Measurements from ENCODE around the gene BCL7A. TPM values are rescaled to one million over a fixed set of nuclear protein-coding genes. Genes with fewer than 3 reads are reported as not detected.

The BCL7A gene
- total RNA-seq (1 to 10 TPM; 5.3 to 7.4 (median 6.7) TPM), total RNA-seq (1.6 to 13.8 (median 7.3) reads per million in 29 experiments)
- 2.7 TPM for total RNA-seq (2013)

GRCh38 chr12:122021822-122022392, at the start of gene BCL7A:
Gene BCL7A (plus strand): TSS chr12:122021884. CDS start chr12:122022092, 208 bp downstream.
- WGBS (ENCODE audit: insufficient coverage): under 1% methylated on average over 81 of the region's 83 CpGs
- peak within 1 kb of the TSS; percentile 84 to 85 (median 84) for H3K4me3 Mint-ChIP-seq
- H3K27me3 Mint-ChIP-seq: peaks cover 0 to 14% of the 10 kb centered on the region in 2 donors
- peaks cover 8 to 20% of the 10 kb centered on the region in 2 experiments for H3K4me1 ChIP-seq (ENCODE audit: control insufficient read depth in 1 of 2, extremely low read depth in 1 of 2, insufficient read depth in 2 of 2, low read length in 2 of 2)
- no peak within 1 kb of the TSS for H3K27ac ChIP-seq (ENCODE audit: low read length)
- no peaks in the 10 kb centered on the region for H3K9me3 ChIP-seq
- no peaks in the 10 kb centered on the region for H3K36me3 Mint-ChIP-seq
- H3K27ac Mint-ChIP-seq: peak within 1 kb of the TSS; percentile 39 to 66
- ChIA-PET POLR2A (no interaction called here), CTCF (no interaction called here)
- ATAC-seq (replicated peaks in 1 of 4): peak; percentile 74 to 79 (median 76)
- H3K9me3 Mint-ChIP-seq: peaks cover 0 to 5% (median 2%) of the 10 kb centered on the region in 3 donors
- no peaks in the 10 kb centered on the region for H3K36me3 ChIP-seq (ENCODE audit: control insufficient read depth in 2 of 2, extremely low read depth in 1 of 2, insufficient read depth in 1 of 2, low read length in 1 of 2)
- H3K4me3 ChIP-seq (ENCODE audit: control insufficient read depth in 1 of 2, extremely low read depth in 1 of 2, low read length in 1 of 2): peak within 1 kb of the TSS; percentile 41 to 92
- H3K27me3 ChIP-seq (replicated peaks in 1 of 2; ENCODE audit: control insufficient read depth in 2 of 2, extremely low read depth in 1 of 2, insufficient read depth in 2 of 2, low read length in 1 of 2): peaks cover 0 to 32% of the 10 kb centered on the region in 2 experiments
- DNase-seq: peak in 28 of 35 experiments; percentile 21 to 66 (median 38)
- peaks cover 12 to 15% (median 13%) of the 10 kb centered on the region in 3 donors for H3K4me1 Mint-ChIP-seq

- Mint-ChIP-seq H3K9me3 (peaks cover 0 to 4% (median 2%) of the 10 kb centered on the region in 3 donors), H3K27ac (no peak overlapping the region), H3K4me3 (no peak overlapping the region), H3K4me1 (no peaks in the 10 kb centered on the region), H3K36me3 (peaks cover 5% of the 10 kb centered on the region), H3K27me3 (no peaks in the 10 kb centered on the region)
- 100% methylated on average over 1 of the region's 13 CpGs for WGBS (ENCODE audit: insufficient coverage)
- Histone ChIP-seq H3K27me3 (replicated peaks in 1 of 2; ENCODE audit: control insufficient read depth in 2 of 2, extremely low read depth in 1 of 2, insufficient read depth in 2 of 2, low read length in 1 of 2) (peaks cover 0 to 6% of the 10 kb centered on the region in 2 experiments), H3K36me3 (ENCODE audit: control insufficient read depth in 2 of 2, extremely low read depth in 1 of 2, insufficient read depth in 1 of 2, low read length in 1 of 2) (no peaks in the 10 kb centered on the region), H3K9me3 (no peaks in the 10 kb centered on the region), H3K27ac (ENCODE audit: low read length) (no peak overlapping the region), H3K4me1 (ENCODE audit: control insufficient read depth in 1 of 2, extremely low read depth in 1 of 2, insufficient read depth in 2 of 2, low read length in 2 of 2) (no peaks in the 10 kb centered on the region), H3K4me3 (ENCODE audit: control insufficient read depth in 1 of 2, extremely low read depth in 1 of 2, low read length in 1 of 2) (no peak overlapping the region)
- ATAC-seq (replicated peaks in 1 of 4) (no peak), DNase-seq (no peak)
- CTCF ChIA-PET: no interaction called here
- POLR2A ChIA-PET: no interaction called here
Measured at GRCh38 chr12:121974026-121974985, 47.4 kb upstream of the BCL7A start.

GRCh38 chr12:121975021-121975420, 46.7 kb upstream of the BCL7A start:
- CTCF ChIA-PET: no interaction called here
- peaks cover 0 to 4% (median 2%) of the 10 kb centered on the region in 3 donors for H3K9me3 Mint-ChIP-seq
- POLR2A ChIA-PET: no interaction called here
- Histone ChIP-seq H3K36me3 (ENCODE audit: control insufficient read depth in 2 of 2, extremely low read depth in 1 of 2, insufficient read depth in 1 of 2, low read length in 1 of 2) (no peaks in the 10 kb centered on the region), H3K27ac (ENCODE audit: low read length) (no peak overlapping the region), H3K4me3 (ENCODE audit: control insufficient read depth in 1 of 2, extremely low read depth in 1 of 2, low read length in 1 of 2) (no peak overlapping the region), H3K27me3 (replicated peaks in 1 of 2; ENCODE audit: control insufficient read depth in 2 of 2, extremely low read depth in 1 of 2, insufficient read depth in 2 of 2, low read length in 1 of 2) (peaks cover 0 to 6% of the 10 kb centered on the region in 2 experiments), H3K9me3 (no peaks in the 10 kb centered on the region), H3K4me1 (ENCODE audit: control insufficient read depth in 1 of 2, extremely low read depth in 1 of 2, insufficient read depth in 2 of 2, low read length in 2 of 2) (no peaks in the 10 kb centered on the region)
- ATAC-seq (replicated peaks in 1 of 4): no peak
- H3K4me3 Mint-ChIP-seq: no peak overlapping the region
- no peak overlapping the region for H3K27ac Mint-ChIP-seq
- H3K4me1 Mint-ChIP-seq: no peaks in the 10 kb centered on the region
- no peak for DNase-seq
- no peaks in the 10 kb centered on the region for H3K27me3 Mint-ChIP-seq
- WGBS (ENCODE audit: insufficient coverage): 94% methylated on average over 2 of the region's 6 CpGs
- H3K36me3 Mint-ChIP-seq: peaks cover 5% of the 10 kb centered on the region

GRCh38 chr12:121976950-121977349, 44.7 kb upstream of the BCL7A start:
- Mint-ChIP-seq H3K36me3 (peaks cover 3% of the 10 kb centered on the region), H3K27ac (no peak overlapping the region), H3K4me3 (no peak overlapping the region), H3K9me3 (peaks cover 0 to 3% (median 2%) of the 10 kb centered on the region in 3 donors), H3K4me1 (peaks cover 0 to 2% (median 0%) of the 10 kb centered on the region in 3 donors), H3K27me3 (no peaks in the 10 kb centered on the region)
- POLR2A ChIA-PET: no interaction called here
- CTCF ChIA-PET: no interaction called here
- no CpG with 5 or more reads among the region's 5 CpGs for WGBS (ENCODE audit: insufficient coverage)
- no peak for ATAC-seq (replicated peaks in 1 of 4)
- no peak overlapping the region for H3K4me3 ChIP-seq (ENCODE audit: control insufficient read depth in 1 of 2, extremely low read depth in 1 of 2, low read length in 1 of 2)
- no peaks in the 10 kb centered on the region for H3K4me1 ChIP-seq (ENCODE audit: control insufficient read depth in 1 of 2, extremely low read depth in 1 of 2, insufficient read depth in 2 of 2, low read length in 2 of 2)
- peaks cover 0 to 6% of the 10 kb centered on the region in 2 experiments for H3K27me3 ChIP-seq (replicated peaks in 1 of 2; ENCODE audit: control insufficient read depth in 2 of 2, extremely low read depth in 1 of 2, insufficient read depth in 2 of 2, low read length in 1 of 2)
- no peak for DNase-seq
- no peaks in the 10 kb centered on the region for H3K9me3 ChIP-seq
- H3K36me3 ChIP-seq (ENCODE audit: control insufficient read depth in 2 of 2, extremely low read depth in 1 of 2, insufficient read depth in 1 of 2, low read length in 1 of 2): no peaks in the 10 kb centered on the region
- no peak overlapping the region for H3K27ac ChIP-seq (ENCODE audit: low read length)

GRCh38 chr12:121980191-121980891, 41.3 kb upstream of the BCL7A start:
- CTCF ChIA-PET: interaction anchor here in 1 of 2 donors (0.7 kb wide), 1 partner anchor 1623 kb away, joined by 3 read pairs; no protein-coding TSS in a partner anchor
- H3K27ac ChIP-seq (ENCODE audit: low read length): no peak overlapping the region

GRCh38 chr12:121980892-121981272, 40.8 kb upstream of the BCL7A start:
- Mint-ChIP-seq H3K27ac (no peak overlapping the region), H3K9me3 (no peaks in the 10 kb centered on the region), H3K4me1 (peaks cover 0 to 10% (median 7%) of the 10 kb centered on the region in 3 donors), H3K4me3 (no peak overlapping the region), H3K27me3 (no peaks in the 10 kb centered on the region), H3K36me3 (no peaks in the 10 kb centered on the region)
- Histone ChIP-seq H3K9me3 (no peaks in the 10 kb centered on the region), H3K27ac (ENCODE audit: low read length) (no peak overlapping the region), H3K27me3 (replicated peaks in 1 of 2; ENCODE audit: control insufficient read depth in 2 of 2, extremely low read depth in 1 of 2, insufficient read depth in 2 of 2, low read length in 1 of 2) (peaks cover 0 to 13% of the 10 kb centered on the region in 2 experiments), H3K4me1 (ENCODE audit: control insufficient read depth in 1 of 2, extremely low read depth in 1 of 2, insufficient read depth in 2 of 2, low read length in 2 of 2) (no peaks in the 10 kb centered on the region), H3K4me3 (ENCODE audit: control insufficient read depth in 1 of 2, extremely low read depth in 1 of 2, low read length in 1 of 2) (no peak overlapping the region), H3K36me3 (ENCODE audit: control insufficient read depth in 2 of 2, extremely low read depth in 1 of 2, insufficient read depth in 1 of 2, low read length in 1 of 2) (no peaks in the 10 kb centered on the region)
- POLR2A ChIA-PET: no interaction called here
- CTCF ChIA-PET: interaction anchor here in 1 of 2 donors (0.7 kb wide), 1 partner anchor 1624 kb away, joined by 3 read pairs; no protein-coding TSS in a partner anchor
- DNase-seq: no peak
- ATAC-seq (replicated peaks in 1 of 4): no peak
- WGBS (ENCODE audit: insufficient coverage): 58% methylated on average over 3 of the region's 14 CpGs

More at GRCh38 chr12:121980191-121980891, 41.3 kb upstream of the BCL7A start:
- no peaks in the 10 kb centered on the region for H3K9me3 Mint-ChIP-seq
- DNase-seq (peak in 1 of 35 experiments; percentile 21), ATAC-seq (replicated peaks in 1 of 4) (no peak)
- H3K4me1 Mint-ChIP-seq: peaks cover 0 to 10% (median 7%) of the 10 kb centered on the region in 3 donors
- H3K27ac Mint-ChIP-seq: no peak overlapping the region
- Histone ChIP-seq H3K4me1 (ENCODE audit: control insufficient read depth in 1 of 2, extremely low read depth in 1 of 2, insufficient read depth in 2 of 2, low read length in 2 of 2) (no peaks in the 10 kb centered on the region), H3K4me3 (ENCODE audit: control insufficient read depth in 1 of 2, extremely low read depth in 1 of 2, low read length in 1 of 2) (no peak overlapping the region), H3K36me3 (ENCODE audit: control insufficient read depth in 2 of 2, extremely low read depth in 1 of 2, insufficient read depth in 1 of 2, low read length in 1 of 2) (no peaks in the 10 kb centered on the region), H3K27me3 (replicated peaks in 1 of 2; ENCODE audit: control insufficient read depth in 2 of 2, extremely low read depth in 1 of 2, insufficient read depth in 2 of 2, low read length in 1 of 2) (peaks cover 0 to 13% of the 10 kb centered on the region in 2 experiments), H3K9me3 (no peaks in the 10 kb centered on the region)
- no peaks in the 10 kb centered on the region for H3K27me3 Mint-ChIP-seq
- whole genome bisulfite sequencing (ENCODE audit: insufficient coverage): 31% methylated on average over 4 of the region's 11 CpGs
- POLR2A ChIA-PET: no interaction called here
- H3K4me3 Mint-ChIP-seq: no peak overlapping the region
- H3K36me3 Mint-ChIP-seq: no peaks in the 10 kb centered on the region
